ENCODE measurements around the gene CD58.

DNA sequence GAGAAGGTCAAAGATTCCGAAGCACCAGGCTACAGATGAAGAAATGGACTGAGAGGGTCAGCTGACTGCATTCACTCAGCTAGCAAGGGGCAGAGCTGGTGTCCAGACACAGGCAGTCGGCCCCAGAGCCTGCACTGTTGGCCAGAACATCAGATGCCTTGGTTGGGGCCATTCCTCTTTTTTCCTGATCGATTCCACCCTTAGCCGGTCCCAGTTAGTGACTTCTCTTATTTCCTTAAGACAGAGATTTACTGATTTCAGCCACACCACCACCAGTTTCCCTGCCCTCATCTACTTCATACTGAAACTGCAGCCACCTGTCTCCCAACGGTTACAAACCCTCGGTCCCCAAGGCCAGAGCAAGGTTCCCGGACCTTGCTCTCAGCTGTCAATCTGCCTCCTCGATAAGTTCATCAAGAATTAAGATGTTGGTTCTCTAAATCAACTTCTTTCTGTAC lies 11.5 kb downstream of the CD58 start:
- TF ChIP-seq, protein P1, sequence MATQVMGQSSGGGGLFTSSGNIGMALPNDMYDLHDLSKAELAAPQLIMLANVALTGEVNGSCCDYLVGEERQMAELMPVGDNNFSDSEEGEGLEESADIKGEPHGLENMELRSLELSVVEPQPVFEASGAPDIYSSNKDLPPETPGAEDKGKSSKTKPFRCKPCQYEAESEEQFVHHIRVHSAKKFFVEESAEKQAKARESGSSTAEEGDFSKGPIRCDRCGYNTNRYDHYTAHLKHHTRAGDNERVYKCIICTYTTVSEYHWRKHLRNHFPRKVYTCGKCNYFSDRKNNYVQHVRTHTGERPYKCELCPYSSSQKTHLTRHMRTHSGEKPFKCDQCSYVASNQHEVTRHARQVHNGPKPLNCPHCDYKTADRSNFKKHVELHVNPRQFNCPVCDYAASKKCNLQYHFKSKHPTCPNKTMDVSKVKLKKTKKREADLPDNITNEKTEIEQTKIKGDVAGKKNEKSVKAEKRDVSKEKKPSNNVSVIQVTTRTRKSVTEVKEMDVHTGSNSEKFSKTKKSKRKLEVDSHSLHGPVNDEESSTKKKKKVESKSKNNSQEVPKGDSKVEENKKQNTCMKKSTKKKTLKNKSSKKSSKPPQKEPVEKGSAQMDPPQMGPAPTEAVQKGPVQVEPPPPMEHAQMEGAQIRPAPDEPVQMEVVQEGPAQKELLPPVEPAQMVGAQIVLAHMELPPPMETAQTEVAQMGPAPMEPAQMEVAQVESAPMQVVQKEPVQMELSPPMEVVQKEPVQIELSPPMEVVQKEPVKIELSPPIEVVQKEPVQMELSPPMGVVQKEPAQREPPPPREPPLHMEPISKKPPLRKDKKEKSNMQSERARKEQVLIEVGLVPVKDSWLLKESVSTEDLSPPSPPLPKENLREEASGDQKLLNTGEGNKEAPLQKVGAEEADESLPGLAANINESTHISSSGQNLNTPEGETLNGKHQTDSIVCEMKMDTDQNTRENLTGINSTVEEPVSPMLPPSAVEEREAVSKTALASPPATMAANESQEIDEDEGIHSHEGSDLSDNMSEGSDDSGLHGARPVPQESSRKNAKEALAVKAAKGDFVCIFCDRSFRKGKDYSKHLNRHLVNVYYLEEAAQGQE (IDR thresholded peaks at IDR 0.05; ENCODE audit: insufficient read depth in 1 of 2, low read depth in 2 of 2, low read length in 2 of 2) = no peak
- TF ChIP-seq TAF1 (IDR thresholded peaks at IDR 0.05; ENCODE audit: borderline replicate concordance, insufficient read depth, low read length) = no peak
